ENCODE data around the gene C3orf33.

The C3orf33 gene

GRCh38 chr3:155785662-155786295 lies 20.3 kb downstream of the C3orf33 start:
- no peak for DNase-seq (ENCODE audit: low spot score)

- no peak for DNase-seq (ENCODE audit: low spot score)
Observed at GRCh38 chr3:155782390-155782953, 23.6 kb downstream of the C3orf33 start.

- no peak for DNase-seq (ENCODE audit: low spot score)
Observed at GRCh38 chr3:155780291-155780690, 25.8 kb downstream of the C3orf33 start.

GRCh38 chr3:155778462-155778861 lies 27.6 kb downstream of the C3orf33 start:
- DNase-seq (ENCODE audit: low spot score), result no peak

GRCh38 chr3:155772801-155773200 lies 33.3 kb downstream of the C3orf33 start:
- DNase-seq (ENCODE audit: low spot score), result no peak

GRCh38 chr3:155771126-155771525 lies 35.0 kb downstream of the C3orf33 start:
- DNase-seq (ENCODE audit: low spot score), result no peak

GRCh38 chr3:155766206-155766605 lies 39.9 kb downstream of the C3orf33 start:
- no peak for DNase-seq (ENCODE audit: low spot score)

- DNase-seq (ENCODE audit: low spot score), result no peak
Observed at GRCh38 chr3:155763870-155764463, 42.1 kb downstream of the C3orf33 start.

- no peak for DNase-seq (ENCODE audit: low spot score)
Observed at GRCh38 chr3:155760653-155761052, 45.4 kb downstream of the C3orf33 start.

GRCh38 chr3:155757577-155757976 lies 48.5 kb downstream of the C3orf33 start:
- DNase-seq (ENCODE audit: low spot score), result no peak

GRCh38 chr3:155753038-155753639 lies 52.9 kb downstream of the C3orf33 start:
- DNase-seq (ENCODE audit: low spot score), result peak; percentile 28

- DNase-seq (ENCODE audit: low spot score), result no peak
Observed at GRCh38 chr3:155748611-155749365, 57.3 kb downstream of the C3orf33 start.

GRCh38 chr3:155747946-155748290 lies 58.2 kb downstream of the C3orf33 start:
- DNase-seq (ENCODE audit: low spot score), result no peak

GRCh38 chr3:155747286-155747945 lies 58.7 kb downstream of the C3orf33 start:
- no peak for DNase-seq (ENCODE audit: low spot score)

GRCh38 chr3:155746703-155747102 lies 59.4 kb downstream of the C3orf33 start:
- DNase-seq (ENCODE audit: low spot score), result no peak

GRCh38 chr3:155745795-155746550 lies 60.1 kb downstream of the C3orf33 start:
- peak; percentile 72 for DNase-seq (ENCODE audit: low spot score)

GRCh38 chr3:155744626-155745324 lies 61.3 kb downstream of the C3orf33 start, which contains the start of gene PLCH1:
Gene PLCH1 (minus strand): TSS chr3:155745071. CDS start chr3:155704224, 40,847 bp downstream.
- DNase-seq (ENCODE audit: low spot score), result peak; percentile 81

GRCh38 chr3:155744010-155744625 lies 62.0 kb downstream of the C3orf33 start:
- peak; percentile 58 for DNase-seq (ENCODE audit: low spot score)

GRCh38 chr3:155743606-155744005 lies 62.5 kb downstream of the C3orf33 start:
- no peak for DNase-seq (ENCODE audit: low spot score)

- no peak for DNase-seq (ENCODE audit: low spot score)
Observed at GRCh38 chr3:155742349-155742965, 63.6 kb downstream of the C3orf33 start.

Measured in cerebellar cortex (tissue), 1 donor.